ENCODE results near the gene SDC4.

SDC4 gene

GRCh38 chr20:45297786-45298497 is 50.3 kb downstream of the SDC4 start:
- no peak overlapping the region for H3K27ac ChIP-seq
- TF ChIP-seq CTCF (conservative IDR thresholded peaks at IDR 0.05) (no peak), ZFX (IDR thresholded peaks at IDR 0.05) (no peak)

- no peak for TF ChIP-seq ZFX (IDR thresholded peaks at IDR 0.05)
- TF ChIP-seq CTCF (conservative IDR thresholded peaks at IDR 0.05) = no peak
- no peak overlapping the region for H3K27ac ChIP-seq
These were observed 53.6 kb downstream of the SDC4 start for GRCh38 chr20:45294659-45295058.

GRCh38 chr20:45294003-45294368 is 54.2 kb downstream of the SDC4 start:
- peak overlapping the region; percentile 66; the same call in 1 of the 2 replicates for H3K27ac ChIP-seq
- TF ChIP-seq ZFX (IDR thresholded peaks at IDR 0.05) (no peak), CTCF (conservative IDR thresholded peaks at IDR 0.05) (peak; percentile 52)

- peak overlapping the region; percentile 66 for H3K27ac ChIP-seq
- TF ChIP-seq CTCF (conservative IDR thresholded peaks at IDR 0.05) (peak; percentile 99), ZFX (IDR thresholded peaks at IDR 0.05) (peak; percentile 42; the same call in 1 of the 2 replicates)
These were observed 54.9 kb downstream of the SDC4 start for GRCh38 chr20:45293041-45294002.

- TF ChIP-seq CTCF (conservative IDR thresholded peaks at IDR 0.05) = no peak
- no peak for TF ChIP-seq ZFX (IDR thresholded peaks at IDR 0.05)
- H3K27ac ChIP-seq = no peak overlapping the region
These were observed 55.9 kb downstream of the SDC4 start for GRCh38 chr20:45292343-45292742.

GRCh38 chr20:45291526-45291925 is 56.7 kb downstream of the SDC4 start:
- TF ChIP-seq CTCF (conservative IDR thresholded peaks at IDR 0.05) = no peak
- TF ChIP-seq ZFX (IDR thresholded peaks at IDR 0.05) = no peak
- H3K27ac ChIP-seq = no peak overlapping the region

All from C4-2B (cell line).